ENCODE measurements around the gene CASP7.
A peak's percentile ranks its signal among the peaks of the same experiment; 100 is the strongest.

CASP7 gene

DNA sequence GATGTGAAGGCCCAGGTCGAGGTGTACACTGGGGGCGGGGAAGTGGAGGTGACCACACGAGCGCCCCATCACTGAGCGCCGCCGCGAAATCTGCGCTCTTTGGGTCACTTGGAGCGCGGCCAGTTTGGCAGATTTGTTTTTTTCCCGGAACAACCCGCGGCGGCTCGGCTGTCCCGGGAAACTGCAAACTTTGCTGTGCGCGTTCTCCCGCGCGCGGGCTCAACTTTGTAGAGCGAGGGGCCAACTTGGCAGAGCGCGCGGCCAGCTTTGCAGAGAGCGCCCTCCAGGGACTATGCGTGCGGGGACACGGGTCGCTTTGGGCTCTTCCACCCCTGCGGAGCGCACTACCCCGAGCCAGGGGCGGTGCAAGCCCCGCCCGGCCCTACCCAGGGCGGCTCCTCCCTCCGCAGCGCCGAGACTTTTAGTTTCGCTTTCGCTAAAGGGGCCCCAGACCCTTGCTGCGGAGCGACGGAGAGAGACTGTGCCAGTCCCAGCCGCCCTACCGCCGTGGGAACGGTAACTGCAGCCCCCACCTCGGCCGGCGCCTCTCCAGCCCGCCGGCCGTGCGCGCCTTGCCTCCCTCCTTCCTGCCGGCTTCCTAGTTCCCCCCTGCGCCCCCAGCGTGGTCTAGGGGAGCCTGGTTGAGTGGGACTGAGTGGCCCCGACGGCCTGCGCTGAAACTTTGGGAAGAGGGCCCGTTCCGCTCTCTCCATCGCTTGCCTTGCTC lies at the start of gene CASP7:
Gene CASP7 (plus strand): TSS at position 450 of the 727 bp plus-strand sequence. CDS start 17,582 bp downstream, outside the sequence.
- H3K9me3 ChIP-seq (ENCODE audit: control insufficient read depth in 2 of 2, low read length in 2 of 2), result no peaks in the 10 kb centered on the region
- H3K9ac ChIP-seq (ENCODE audit: low read depth in 1 of 2, low read length in 2 of 2), result peak within 1 kb of the TSS; percentile 98 to 99
- H3K27me3 ChIP-seq (ENCODE audit: control insufficient read depth in 2 of 2, insufficient read depth in 2 of 2, low read length in 2 of 2), result no peaks in the 10 kb centered on the region
- H3K27ac ChIP-seq (ENCODE audit: low read depth in 2 of 2, low read length in 2 of 2), result peak within 1 kb of the TSS; percentile 98 to 99
- peaks cover 0 to 3% of the 10 kb centered on the region in 2 donors for H3K36me3 ChIP-seq (ENCODE audit: control insufficient read depth in 2 of 2, insufficient read depth in 2 of 2, low read length in 2 of 2)
- H3K4me3 ChIP-seq (ENCODE audit: low read length in 2 of 2), result peak within 1 kb of the TSS; percentile 96 to 97
- H3K4me1 ChIP-seq (ENCODE audit: control insufficient read depth in 2 of 2, insufficient read depth in 2 of 2, low read length in 2 of 2), result peaks cover 12 to 19% of the 10 kb centered on the region in 2 donors

DNA sequence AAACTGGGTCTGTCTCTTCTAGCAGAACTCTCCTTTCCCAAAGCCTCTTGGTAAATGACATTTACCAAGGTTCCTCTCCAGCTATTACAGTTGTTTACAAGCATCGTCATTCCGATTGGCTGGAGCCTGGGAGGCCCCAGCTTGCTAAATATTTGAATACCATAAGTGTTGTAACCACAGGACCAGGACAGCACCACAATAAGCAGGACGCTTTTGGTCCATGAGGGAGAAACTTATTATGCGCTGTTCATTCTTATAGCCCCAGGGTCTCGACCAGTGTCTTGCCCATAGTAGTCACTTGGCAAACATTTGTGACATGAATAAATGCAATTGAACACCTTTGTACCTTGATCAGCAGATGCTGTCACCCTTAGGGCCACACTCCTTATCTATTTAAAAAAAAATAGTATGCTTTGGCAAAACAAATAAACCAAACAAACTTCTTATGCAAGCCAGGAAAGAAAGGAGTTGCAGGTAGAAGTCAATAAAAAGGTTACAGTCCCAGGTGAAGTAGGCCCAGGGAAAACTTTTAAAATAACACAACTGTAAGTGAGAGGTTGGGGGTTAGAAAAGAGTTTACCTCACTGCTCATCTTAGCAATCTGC lies 48.7 kb upstream of the CASP7 start:
- H3K36me3 ChIP-seq (ENCODE audit: control insufficient read depth in 2 of 2, insufficient read depth in 2 of 2, low read length in 2 of 2), result no peaks in the 10 kb centered on the region

DNA sequence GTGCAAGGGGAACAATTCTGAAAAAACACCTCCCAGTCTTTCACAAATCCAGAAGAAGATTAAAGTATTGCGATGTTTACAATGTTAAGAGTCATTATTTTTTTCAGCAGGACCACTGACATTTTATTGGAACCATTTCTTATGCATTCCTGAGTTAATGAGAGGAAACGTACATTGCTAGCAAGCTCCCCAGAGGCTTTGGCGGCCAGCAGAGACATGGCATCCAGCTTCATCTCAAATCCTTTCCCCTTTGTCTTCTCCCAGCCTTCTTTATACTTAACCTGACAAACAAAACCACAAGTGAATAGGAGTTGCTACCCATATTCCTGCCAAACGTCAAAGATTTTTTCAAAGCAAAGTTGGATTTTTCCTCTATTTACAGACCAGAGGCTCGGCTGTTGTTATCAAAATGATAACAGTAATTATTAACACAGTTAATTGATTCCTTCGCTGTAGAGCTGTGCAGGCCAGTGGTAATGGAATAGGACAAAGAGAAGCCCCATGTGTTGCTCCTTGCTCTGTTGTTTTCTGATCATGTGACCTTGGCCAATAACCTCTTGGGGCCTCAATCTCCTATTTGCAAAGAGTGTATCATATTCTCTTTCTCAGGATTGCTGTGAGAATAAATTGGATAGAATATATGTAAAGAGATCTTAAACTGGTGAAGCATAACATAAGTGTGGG lies 47.9 kb upstream of the CASP7 start:
- H3K9ac ChIP-seq (ENCODE audit: low read depth in 1 of 2, low read length in 2 of 2), result no peak overlapping the region
- peaks cover 5 to 33% of the 10 kb centered on the region in 2 donors for H3K4me1 ChIP-seq (ENCODE audit: control insufficient read depth in 2 of 2, insufficient read depth in 2 of 2, low read length in 2 of 2)
- no peaks in the 10 kb centered on the region for H3K27me3 ChIP-seq (ENCODE audit: control insufficient read depth in 2 of 2, insufficient read depth in 2 of 2, low read length in 2 of 2)
- no peak overlapping the region for H3K27ac ChIP-seq (ENCODE audit: low read depth in 2 of 2, low read length in 2 of 2)
- no peaks in the 10 kb centered on the region for H3K9me3 ChIP-seq (ENCODE audit: control insufficient read depth in 2 of 2, low read length in 2 of 2)
- no peak overlapping the region for H3K4me3 ChIP-seq (ENCODE audit: low read length in 2 of 2)
- H3K36me3 ChIP-seq (ENCODE audit: control insufficient read depth in 2 of 2, insufficient read depth in 2 of 2, low read length in 2 of 2), result no peaks in the 10 kb centered on the region

More for the DNA sequence above, 48.7 kb upstream of the CASP7 start:
- H3K27ac ChIP-seq (ENCODE audit: low read depth in 2 of 2, low read length in 2 of 2), result peak overlapping the region in 1 of 2 donors; percentile 9
- H3K9me3 ChIP-seq (ENCODE audit: control insufficient read depth in 2 of 2, low read length in 2 of 2), result no peaks in the 10 kb centered on the region
- no peaks in the 10 kb centered on the region for H3K27me3 ChIP-seq (ENCODE audit: control insufficient read depth in 2 of 2, insufficient read depth in 2 of 2, low read length in 2 of 2)
- peaks cover 5 to 37% of the 10 kb centered on the region in 2 donors for H3K4me1 ChIP-seq (ENCODE audit: control insufficient read depth in 2 of 2, insufficient read depth in 2 of 2, low read length in 2 of 2)
- H3K4me3 ChIP-seq (ENCODE audit: low read length in 2 of 2), result no peak overlapping the region
- H3K9ac ChIP-seq (ENCODE audit: low read depth in 1 of 2, low read length in 2 of 2), result no peak overlapping the region

DNA sequence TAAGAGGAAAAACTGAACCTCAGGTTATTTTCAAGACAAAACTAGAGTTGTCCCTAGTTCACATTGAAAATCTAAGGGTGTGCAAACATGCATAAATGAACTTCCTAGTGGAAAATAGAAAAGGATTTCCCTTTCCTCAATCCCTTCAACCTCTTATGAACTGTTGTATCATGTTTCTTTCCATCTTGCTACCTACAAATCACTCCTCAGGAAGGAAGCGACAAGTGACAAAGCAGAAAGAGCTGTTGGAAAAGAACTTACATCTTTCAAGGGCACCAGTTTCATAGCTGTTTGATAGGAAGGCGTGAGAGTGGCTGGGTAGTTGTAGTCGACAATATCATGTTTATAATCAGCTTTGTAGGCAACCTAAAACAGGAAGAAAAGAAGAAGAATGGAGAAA lies 39.7 kb upstream of the CASP7 start:
- Histone ChIP-seq H3K36me3 (ENCODE audit: control insufficient read depth in 2 of 2, insufficient read depth in 2 of 2, low read length in 2 of 2) (no peaks in the 10 kb centered on the region), H3K4me3 (ENCODE audit: low read length in 2 of 2) (no peak overlapping the region), H3K4me1 (ENCODE audit: control insufficient read depth in 2 of 2, insufficient read depth in 2 of 2, low read length in 2 of 2) (peaks cover 12 to 17% of the 10 kb centered on the region in 2 donors), H3K9ac (ENCODE audit: low read depth in 1 of 2, low read length in 2 of 2) (no peak overlapping the region), H3K9me3 (ENCODE audit: control insufficient read depth in 2 of 2, low read length in 2 of 2) (no peaks in the 10 kb centered on the region), H3K27me3 (ENCODE audit: control insufficient read depth in 2 of 2, insufficient read depth in 2 of 2, low read length in 2 of 2) (no peaks in the 10 kb centered on the region), H3K27ac (ENCODE audit: low read depth in 2 of 2, low read length in 2 of 2) (no peak overlapping the region)

DNA sequence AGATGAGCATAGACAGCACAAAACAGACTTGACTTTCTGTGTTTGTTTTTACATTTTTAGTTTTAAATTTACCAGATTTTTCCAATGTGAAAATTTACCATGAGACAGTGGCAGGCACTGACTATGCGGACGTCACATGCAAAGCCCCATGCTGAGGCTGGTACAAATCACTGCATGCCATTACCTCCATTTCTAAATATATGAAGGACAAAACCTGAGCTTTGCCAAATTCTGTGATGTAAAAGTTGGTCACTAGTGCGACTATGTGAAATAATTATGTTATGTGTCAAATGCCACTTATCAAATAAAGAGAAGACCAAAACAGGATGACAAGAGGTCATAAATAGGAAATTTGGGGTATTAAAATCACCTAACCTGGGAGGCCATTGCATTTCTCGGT lies 38.0 kb upstream of the CASP7 start:
- H3K27ac ChIP-seq (ENCODE audit: low read depth in 2 of 2, low read length in 2 of 2), result no peak overlapping the region
- no peaks in the 10 kb centered on the region for H3K36me3 ChIP-seq (ENCODE audit: control insufficient read depth in 2 of 2, insufficient read depth in 2 of 2, low read length in 2 of 2)
- H3K9ac ChIP-seq (ENCODE audit: low read depth in 1 of 2, low read length in 2 of 2), result no peak overlapping the region
- no peak overlapping the region for H3K4me3 ChIP-seq (ENCODE audit: low read length in 2 of 2)
- no peaks in the 10 kb centered on the region for H3K27me3 ChIP-seq (ENCODE audit: control insufficient read depth in 2 of 2, insufficient read depth in 2 of 2, low read length in 2 of 2)
- no peaks in the 10 kb centered on the region for H3K9me3 ChIP-seq (ENCODE audit: control insufficient read depth in 2 of 2, low read length in 2 of 2)
- peaks cover 15 to 27% of the 10 kb centered on the region in 2 donors for H3K4me1 ChIP-seq (ENCODE audit: control insufficient read depth in 2 of 2, insufficient read depth in 2 of 2, low read length in 2 of 2)

DNA sequence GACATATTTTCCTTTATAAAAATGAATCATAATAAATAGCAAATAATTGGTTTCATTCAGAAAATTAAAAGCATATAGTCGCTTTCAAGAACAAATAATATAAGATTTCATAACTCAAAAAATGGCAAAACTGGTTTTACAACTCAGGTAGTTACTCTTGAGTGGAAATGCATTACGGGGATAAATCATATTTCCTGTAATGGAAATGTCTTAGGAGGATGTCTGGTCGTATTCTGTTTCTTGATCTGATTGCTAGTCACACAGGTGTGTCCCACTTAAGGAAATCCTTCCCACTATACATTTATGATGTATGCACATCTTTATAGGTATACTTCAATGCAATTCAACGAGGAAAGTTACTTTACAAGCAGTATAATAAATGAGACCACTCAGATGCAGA lies 36.5 kb upstream of the CASP7 start:
- no peaks in the 10 kb centered on the region for H3K27me3 ChIP-seq (ENCODE audit: control insufficient read depth in 2 of 2, insufficient read depth in 2 of 2, low read length in 2 of 2)
- H3K9ac ChIP-seq (ENCODE audit: low read depth in 1 of 2, low read length in 2 of 2), result no peak overlapping the region
- peak overlapping the region; percentile 17 to 70 for H3K27ac ChIP-seq (ENCODE audit: low read depth in 2 of 2, low read length in 2 of 2)
- no peaks in the 10 kb centered on the region for H3K9me3 ChIP-seq (ENCODE audit: control insufficient read depth in 2 of 2, low read length in 2 of 2)
- H3K4me1 ChIP-seq (ENCODE audit: control insufficient read depth in 2 of 2, insufficient read depth in 2 of 2, low read length in 2 of 2), result peaks cover 15 to 27% of the 10 kb centered on the region in 2 donors
- H3K4me3 ChIP-seq (ENCODE audit: low read length in 2 of 2), result no peak overlapping the region
- no peaks in the 10 kb centered on the region for H3K36me3 ChIP-seq (ENCODE audit: control insufficient read depth in 2 of 2, insufficient read depth in 2 of 2, low read length in 2 of 2)

DNA sequence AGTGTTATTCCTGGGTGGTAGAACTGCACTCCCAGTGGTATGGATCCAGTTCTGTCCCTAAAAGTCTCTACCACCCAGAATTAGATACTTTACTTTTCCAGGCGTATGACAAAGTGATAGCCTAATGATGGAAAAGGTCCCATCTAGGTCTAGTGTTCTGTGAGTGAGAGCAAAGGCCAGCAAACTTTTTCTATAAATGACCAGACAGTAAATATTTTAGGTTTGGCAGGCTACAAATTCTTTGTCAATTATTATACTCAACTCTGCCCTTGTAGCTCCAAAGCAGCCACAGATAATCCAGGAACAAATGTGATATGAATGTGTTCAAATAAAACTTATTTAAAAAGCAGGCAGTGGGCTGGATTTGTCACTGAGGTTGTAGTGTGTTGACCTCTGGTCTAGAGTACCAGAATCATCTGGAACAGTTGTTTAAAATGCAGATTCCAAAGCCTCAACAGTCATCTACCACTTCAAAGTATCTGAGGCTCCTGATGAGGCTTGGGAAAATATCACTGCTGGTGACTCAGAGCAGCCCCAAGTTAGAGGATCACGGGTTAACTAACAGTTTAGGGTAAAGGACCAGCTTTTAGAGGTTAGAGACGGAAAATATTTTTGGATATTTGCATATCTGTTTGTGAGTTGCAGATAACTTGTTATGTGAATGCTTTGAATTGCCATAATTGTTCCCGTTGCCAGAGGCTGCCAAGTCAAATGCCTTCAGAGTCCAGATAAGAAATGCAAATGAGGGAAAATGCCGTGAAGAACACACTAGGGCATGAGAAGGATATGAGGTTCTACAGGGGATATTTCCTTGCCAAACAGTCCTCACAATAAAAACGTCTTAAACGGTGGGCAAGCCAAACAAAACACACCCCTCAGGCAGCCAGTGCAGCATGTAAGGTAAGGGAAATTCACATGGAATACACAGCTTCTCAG lies 35.3 kb upstream of the CASP7 start:
- peak overlapping the region; percentile 49 to 72 for H3K27ac ChIP-seq (ENCODE audit: low read depth in 2 of 2, low read length in 2 of 2)
- H3K9me3 ChIP-seq (ENCODE audit: control insufficient read depth in 2 of 2, low read length in 2 of 2), result no peaks in the 10 kb centered on the region
- H3K9ac ChIP-seq (ENCODE audit: low read depth in 1 of 2, low read length in 2 of 2), result no peak overlapping the region
- no peaks in the 10 kb centered on the region for H3K36me3 ChIP-seq (ENCODE audit: control insufficient read depth in 2 of 2, insufficient read depth in 2 of 2, low read length in 2 of 2)
- H3K4me1 ChIP-seq (ENCODE audit: control insufficient read depth in 2 of 2, insufficient read depth in 2 of 2, low read length in 2 of 2), result peaks cover 15 to 27% of the 10 kb centered on the region in 2 donors
- no peaks in the 10 kb centered on the region for H3K27me3 ChIP-seq (ENCODE audit: control insufficient read depth in 2 of 2, insufficient read depth in 2 of 2, low read length in 2 of 2)
- no peak overlapping the region for H3K4me3 ChIP-seq (ENCODE audit: low read length in 2 of 2)

DNA sequence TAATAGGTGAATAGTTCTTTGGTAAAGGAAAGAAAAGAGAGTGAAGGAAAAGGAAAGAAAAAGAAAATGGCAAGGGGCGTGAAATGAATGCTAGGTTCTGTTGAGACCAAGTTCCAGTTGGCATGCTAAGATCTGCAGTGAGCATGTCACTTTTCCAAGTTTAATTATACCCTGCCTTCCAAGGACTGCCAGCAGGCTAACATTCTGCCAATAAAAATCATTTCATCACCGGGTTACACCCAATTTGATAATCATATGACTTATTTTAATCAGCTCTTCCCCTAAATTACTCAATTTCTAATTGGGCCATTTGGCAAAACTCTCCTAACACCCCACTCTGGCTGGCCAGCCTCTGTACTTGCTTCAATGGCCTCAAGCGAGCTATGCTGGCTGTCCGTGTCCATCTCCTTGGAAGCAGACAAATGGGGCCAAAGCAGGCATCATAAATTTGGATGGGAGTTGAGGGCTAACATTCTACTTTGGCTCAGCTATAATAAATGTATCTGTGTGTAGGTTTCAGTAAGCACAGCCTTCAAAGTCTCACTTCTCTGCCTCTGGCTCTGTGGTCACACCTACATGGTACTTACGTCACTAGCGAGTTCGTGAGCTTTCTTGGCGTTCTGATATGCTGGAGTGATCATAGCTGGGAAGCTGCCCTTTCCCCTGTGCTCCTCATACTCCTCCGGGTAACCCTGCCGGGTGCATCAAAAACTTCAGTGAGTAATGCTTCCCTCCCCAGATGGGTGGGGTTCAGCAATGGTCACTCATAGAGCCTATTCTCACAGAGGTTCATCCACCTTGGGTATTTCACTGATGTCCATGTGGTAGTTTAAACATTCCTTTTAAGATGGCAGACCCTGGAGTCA lies 33.1 kb upstream of the CASP7 start:
- no peaks in the 10 kb centered on the region for H3K36me3 ChIP-seq (ENCODE audit: control insufficient read depth in 2 of 2, insufficient read depth in 2 of 2, low read length in 2 of 2)
- H3K27ac ChIP-seq (ENCODE audit: low read depth in 2 of 2, low read length in 2 of 2), result peak overlapping the region in 1 of 2 donors; percentile 19

DNA sequence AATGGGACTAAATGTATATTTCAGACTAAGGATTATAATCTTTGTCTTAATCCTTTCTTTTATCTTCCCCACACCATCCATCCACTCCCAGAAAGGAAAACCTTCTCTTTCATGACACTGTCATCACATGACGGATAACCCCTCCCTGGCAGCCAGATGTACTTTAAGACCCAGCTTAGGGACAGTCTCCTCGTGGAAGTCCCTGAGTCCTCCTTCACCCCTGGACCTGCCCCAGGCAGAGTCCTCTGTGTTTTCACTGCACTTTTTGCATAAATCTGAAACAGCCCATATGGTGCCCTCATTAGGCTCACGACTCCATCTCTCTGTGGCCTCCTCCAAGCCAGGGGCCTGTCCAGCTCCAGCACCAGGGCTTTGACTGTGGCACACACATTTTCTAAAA lies 31.9 kb upstream of the CASP7 start:
- Histone ChIP-seq H3K9me3 (ENCODE audit: control insufficient read depth in 2 of 2, low read length in 2 of 2) (peaks cover 0 to 2% of the 10 kb centered on the region in 2 donors), H3K4me1 (ENCODE audit: control insufficient read depth in 2 of 2, insufficient read depth in 2 of 2, low read length in 2 of 2) (peaks cover 12 to 22% of the 10 kb centered on the region in 2 donors), H3K4me3 (ENCODE audit: low read length in 2 of 2) (no peak overlapping the region), H3K27me3 (ENCODE audit: control insufficient read depth in 2 of 2, insufficient read depth in 2 of 2, low read length in 2 of 2) (no peaks in the 10 kb centered on the region), H3K27ac (ENCODE audit: low read depth in 2 of 2, low read length in 2 of 2) (no peak overlapping the region), H3K36me3 (ENCODE audit: control insufficient read depth in 2 of 2, insufficient read depth in 2 of 2, low read length in 2 of 2) (no peaks in the 10 kb centered on the region), H3K9ac (ENCODE audit: low read depth in 1 of 2, low read length in 2 of 2) (no peak overlapping the region)

More for the DNA sequence above, 33.1 kb upstream of the CASP7 start:
- Histone ChIP-seq H3K9me3 (ENCODE audit: control insufficient read depth in 2 of 2, low read length in 2 of 2) (peaks cover 0 to 2% of the 10 kb centered on the region in 2 donors), H3K4me1 (ENCODE audit: control insufficient read depth in 2 of 2, insufficient read depth in 2 of 2, low read length in 2 of 2) (peaks cover 15 to 27% of the 10 kb centered on the region in 2 donors), H3K27me3 (ENCODE audit: control insufficient read depth in 2 of 2, insufficient read depth in 2 of 2, low read length in 2 of 2) (no peaks in the 10 kb centered on the region), H3K4me3 (ENCODE audit: low read length in 2 of 2) (no peak overlapping the region), H3K9ac (ENCODE audit: low read depth in 1 of 2, low read length in 2 of 2) (no peak overlapping the region)

Measured in mucosa of rectum (tissue), 2 donors.